Muscle of leg (tissue), 11 donors: ENCODE measurements around the gene UBE2V1. TPM values are rescaled to one million over a fixed set of nuclear protein-coding genes. Genes with fewer than 3 reads are reported as not detected.
"Not testable (repeated sequence)": the region's sequence is repeated elsewhere in the genome, so short reads cannot be mapped to it uniquely, and the experiment has no call there.

ENCODE experiments used
- DNase-seq: peaks from one replicate; pipeline ENCODE4 v3.0.0; 2013
- H3K27ac ChIP-seq: one replicate; pipeline ENCODE4 v1.5.1; 2013; ENCODE audit warnings: mild to moderate bottlenecking, low read length, control low read depth
- H3K27me3 ChIP-seq: one replicate; pipeline ENCODE4 v1.6.1; 2013; ENCODE audit warnings: low read length; ENCODE audit not compliant: control insufficient read depth, insufficient read depth
- H3K36me3 ChIP-seq: one replicate; pipeline ENCODE4 v1.6.1; 2013; ENCODE audit warnings: low read length; ENCODE audit not compliant: control insufficient read depth, insufficient read depth
- H3K4me1 ChIP-seq: one replicate; pipeline ENCODE4 v1.6.1; 2013; ENCODE audit warnings: low read length; ENCODE audit not compliant: control insufficient read depth, insufficient read depth
- H3K4me3 ChIP-seq: one replicate; pipeline ENCODE4 v1.5.1; 2013; ENCODE audit warnings: low read length, control low read depth
- H3K9me3 ChIP-seq: replicated peaks from 2 replicates; pipeline ENCODE4 v1.6.1; 2013; ENCODE audit warnings: low read depth, low read length; ENCODE audit not compliant: control insufficient read depth
- WGBS: methylation state at CpG from one replicate; pipeline ENCODE4 v1.1.5; 2013; ENCODE audit warnings: missing lambda C conversion rate; ENCODE audit not compliant: insufficient coverage; 5-methylcytosine and 5-hydroxymethylcytosine counted together
- polyA plus RNA-seq, 8 donors: library from polyadenylated mRNA; unstranded; fragments of 120-200 nt; gene quantifications; one replicate each; pipeline versions ENCODE4 v1.2.1 to v1.2.3, GENCODE V29; 2013; ENCODE audit warnings: inconsistent platforms in 1 of 8, low replicate concordance in 1 of 8; ENCODE audit not compliant: insufficient read length in 8 of 8, insufficient read depth in 1 of 8
- total RNA-seq: library from RNA; stranded (reverse); fragments of 120-200 nt; gene quantifications from one replicate; pipeline ENCODE4 v1.2.4, GENCODE V29; 2013

Gene UBE2V1
- total and polyA plus RNA-seq, 9 donors, result 43.3 to 131 (median 113) TPM

DNA sequence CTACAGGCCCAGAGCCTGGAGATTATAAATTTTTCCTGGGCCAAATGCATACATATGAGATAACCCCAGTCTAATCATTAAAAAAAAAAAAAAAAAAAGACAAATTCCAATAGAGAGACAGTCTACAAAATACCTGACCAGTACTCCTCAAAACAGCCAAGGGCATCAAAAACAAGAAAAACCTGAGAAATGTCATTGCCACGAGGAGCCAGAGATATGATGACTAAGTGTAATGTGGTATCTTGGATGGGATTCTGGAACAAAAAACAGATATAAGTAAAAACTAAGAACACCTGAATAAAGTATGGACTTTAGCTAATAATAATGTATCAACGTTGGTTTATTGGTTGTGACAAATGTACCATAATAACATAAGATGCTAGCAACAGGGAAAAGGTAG, 24.9 kb downstream of the UBE2V1 start:
- Histone ChIP-seq H3K36me3 (peaks cover 9% of the 10 kb centered on the region), H3K27ac (no peak overlapping the region)

DNA sequence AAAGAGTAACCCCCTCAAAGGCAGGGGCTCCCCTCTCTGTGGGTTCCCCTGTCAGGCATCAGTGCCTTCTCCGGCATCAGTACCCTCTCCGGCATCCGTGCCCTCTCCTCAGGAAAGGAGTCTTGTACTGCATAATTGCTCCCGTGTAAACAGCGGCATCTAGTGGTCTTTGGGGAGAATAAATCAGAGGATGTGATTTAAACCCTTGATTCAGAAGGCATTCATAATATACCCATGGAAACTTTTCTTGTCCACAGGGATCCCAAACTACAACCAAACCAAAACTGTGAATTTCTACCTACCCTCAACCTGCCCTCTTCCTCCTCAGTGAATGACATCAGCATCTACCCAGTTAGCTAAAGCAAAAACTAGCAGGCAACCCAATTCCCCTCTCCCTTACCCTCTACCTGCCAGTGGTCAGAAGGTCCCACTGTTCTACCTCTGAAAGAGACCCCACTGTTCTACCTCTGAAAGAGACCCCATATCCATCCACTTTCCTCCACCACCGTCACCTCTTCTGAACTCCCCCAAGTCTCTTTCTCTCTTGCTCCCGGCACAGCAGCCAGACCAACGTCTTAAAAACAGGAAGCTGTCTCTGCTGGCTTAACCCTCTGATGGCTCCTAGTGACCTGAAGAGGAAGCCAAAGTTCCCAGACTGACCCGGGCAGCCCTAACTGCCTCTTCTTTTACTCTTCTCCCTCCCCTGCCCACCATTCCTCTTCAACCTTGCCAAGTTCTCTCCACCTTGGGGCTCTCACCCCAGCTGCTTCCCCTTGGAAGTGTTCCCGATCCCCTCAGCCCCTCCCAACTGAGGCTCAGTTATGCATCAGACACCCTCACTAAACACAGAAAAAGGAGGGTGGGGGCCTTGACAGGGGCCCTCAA, 27.2 kb downstream of the UBE2V1 start:
- Histone ChIP-seq H3K36me3 (peaks cover 20% of the 10 kb centered on the region), H3K4me3 (peak overlapping the region; percentile 6), H3K4me1 (peaks cover 10% of the 10 kb centered on the region), H3K27me3 (no peaks in the 10 kb centered on the region), H3K27ac (peak overlapping the region; percentile 39), H3K9me3 (no peaks in the 10 kb centered on the region)
- WGBS, result 2% methylated on average over 4 of the region's 10 CpGs
- DNase-seq, result peak; percentile 77

More for the DNA sequence above, 24.9 kb downstream of the UBE2V1 start:
- no peak overlapping the region for H3K4me3 ChIP-seq
- no CpG with 5 or more reads among the region's 2 CpGs for WGBS
- no peak for DNase-seq
- no peaks in the 10 kb centered on the region for H3K9me3 ChIP-seq
- no peaks in the 10 kb centered on the region for H3K27me3 ChIP-seq
- H3K4me1 ChIP-seq, result peaks cover 10% of the 10 kb centered on the region

DNA sequence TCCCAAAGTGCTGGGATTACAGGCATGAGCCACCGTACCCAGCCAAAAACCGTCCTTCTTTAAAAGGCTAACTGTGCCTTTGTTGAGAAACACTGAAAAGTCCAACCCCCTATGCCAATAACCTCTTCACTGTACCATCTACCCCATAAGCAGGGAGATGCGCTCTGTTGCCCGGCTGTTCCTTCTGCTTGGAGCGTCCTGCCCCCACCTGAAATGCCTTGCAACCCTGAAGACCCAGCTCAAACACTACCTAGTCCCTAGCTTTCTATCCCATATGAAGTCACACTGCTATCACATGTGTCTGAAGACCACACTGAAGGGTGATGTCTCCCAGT, 27.8 kb downstream of the UBE2V1 start:
- WGBS, result 87% methylated on average over 5 of the region's 5 CpGs
- H3K27ac ChIP-seq, result no peak overlapping the region

DNA sequence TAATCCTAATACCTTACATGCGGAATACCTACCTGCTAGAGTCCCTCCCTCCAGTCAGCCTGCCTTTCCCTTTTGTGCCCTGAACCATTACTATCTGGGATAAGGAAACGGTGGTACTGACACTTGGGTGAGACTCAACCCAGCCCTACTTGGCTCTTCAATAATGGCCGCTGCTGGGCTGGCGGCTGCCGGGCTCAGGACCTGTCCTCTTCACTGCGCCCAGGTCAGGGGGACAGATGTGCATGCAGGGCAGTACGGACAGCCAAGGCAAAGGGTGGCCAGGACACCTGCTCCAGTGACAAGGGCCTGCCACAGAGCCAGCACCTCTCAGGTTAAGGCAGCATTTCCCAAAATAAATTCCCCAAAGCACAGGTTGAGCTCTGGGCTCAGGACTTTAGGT, 29.9 kb downstream of the UBE2V1 start:
- Histone ChIP-seq H3K36me3 (peaks cover 17% of the 10 kb centered on the region), H3K4me1 (peaks cover 10% of the 10 kb centered on the region), H3K27ac (no peak overlapping the region), H3K4me3 (no peak overlapping the region), H3K9me3 (no peaks in the 10 kb centered on the region), H3K27me3 (no peaks in the 10 kb centered on the region)
- WGBS, result 95% methylated on average over 7 of the region's 7 CpGs
- DNase-seq, result no peak

More for the DNA sequence above, 27.8 kb downstream of the UBE2V1 start:
- Histone ChIP-seq H3K27me3 (no peaks in the 10 kb centered on the region), H3K9me3 (no peaks in the 10 kb centered on the region), H3K4me3 (no peak overlapping the region), H3K4me1 (peaks cover 10% of the 10 kb centered on the region), H3K36me3 (peaks cover 20% of the 10 kb centered on the region)
- no peak for DNase-seq

DNA sequence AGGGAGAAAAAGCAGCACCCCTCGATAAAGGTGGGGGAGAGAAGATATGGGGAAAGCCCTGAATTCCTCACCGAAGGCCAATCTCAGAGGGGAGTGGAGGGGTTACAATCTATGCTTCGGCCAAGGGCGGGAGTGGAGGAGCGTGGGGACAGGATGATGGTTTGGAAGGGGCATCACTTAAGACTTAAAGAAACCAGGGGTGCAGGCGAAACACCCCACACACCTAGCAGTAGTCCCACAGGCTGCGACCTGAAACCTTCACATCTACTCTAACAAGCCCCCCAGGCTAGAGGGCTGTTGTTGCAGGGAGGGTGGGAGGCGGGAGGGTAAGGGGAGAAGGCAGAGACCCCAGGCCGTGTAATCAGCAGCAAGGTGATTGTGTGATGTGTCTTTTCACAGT, 30.9 kb downstream of the UBE2V1 start:
- 93% methylated on average over 2 of the region's 9 CpGs for WGBS
- DNase-seq, H3K9me3 ChIP-seq, H3K4me1 ChIP-seq, H3K27me3 ChIP-seq, H3K27ac ChIP-seq, H3K4me3 ChIP-seq: not testable (repeated sequence)
- peaks cover 17% of the 10 kb centered on the region for H3K36me3 ChIP-seq

DNA sequence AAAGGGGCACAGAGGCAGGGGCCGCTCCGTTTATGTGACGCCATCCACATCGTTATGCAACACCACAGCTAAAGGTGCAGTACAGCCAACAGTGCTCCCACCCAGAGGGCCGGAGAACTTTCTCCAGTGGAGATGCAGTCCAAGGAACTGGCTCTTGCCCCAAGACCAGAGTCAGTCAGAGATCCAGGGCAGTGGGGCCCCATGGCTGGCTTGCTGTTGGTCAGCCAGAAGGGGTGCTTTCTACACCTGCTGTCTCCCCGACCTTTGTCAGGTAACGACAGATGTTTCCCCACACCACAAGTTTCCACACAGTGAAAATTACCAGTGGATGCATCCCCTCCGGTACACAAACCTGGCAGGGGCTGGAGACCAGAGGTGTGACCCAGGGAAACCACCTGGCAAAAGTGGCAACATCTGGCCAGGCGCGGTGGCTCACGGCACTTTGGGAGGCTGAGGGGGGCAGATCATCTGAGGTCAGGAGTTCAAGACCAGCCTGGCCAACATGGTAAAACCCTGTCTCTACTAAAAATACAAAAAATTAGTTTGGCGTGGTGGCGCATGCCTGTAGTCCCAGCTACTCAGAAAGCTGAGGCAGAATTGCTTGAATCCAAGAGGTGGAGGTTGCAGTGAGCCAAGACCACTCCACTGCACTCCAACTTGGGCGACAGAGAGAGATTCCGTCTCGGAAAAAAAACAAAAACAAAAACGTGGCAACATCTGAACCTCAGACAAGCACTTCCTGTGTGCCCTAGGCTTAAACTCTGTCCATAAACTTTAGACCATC, 34.9 kb downstream of the UBE2V1 start:
- Histone ChIP-seq H3K4me3 (no peak overlapping the region), H3K9me3 (no peaks in the 10 kb centered on the region), H3K27me3 (no peaks in the 10 kb centered on the region), H3K4me1 (peaks cover 4% of the 10 kb centered on the region), H3K27ac (no peak overlapping the region), H3K36me3 (peaks cover 14% of the 10 kb centered on the region)
- WGBS, result 65% methylated on average over 12 of the region's 17 CpGs
- DNase-seq, result no peak

DNA sequence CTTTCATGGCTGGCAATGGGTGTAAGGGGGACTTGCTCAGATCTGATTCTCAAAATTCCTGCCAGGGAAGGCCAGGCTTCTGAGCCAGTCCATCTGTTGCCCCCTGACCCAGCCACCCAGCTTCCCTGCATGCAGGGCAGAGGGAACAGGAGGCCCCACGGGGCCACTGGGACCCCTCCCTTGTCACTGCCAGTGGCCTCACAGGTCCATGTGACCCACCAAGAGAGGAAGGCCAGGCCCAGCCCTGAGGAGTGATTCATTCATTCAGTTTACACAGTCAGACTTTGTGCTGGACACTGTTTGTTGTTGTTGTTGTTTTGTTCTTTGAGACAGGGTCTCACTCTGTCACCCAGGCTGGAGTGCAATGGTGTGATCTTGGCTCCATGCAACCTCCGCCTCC, 39.5 kb downstream of the UBE2V1 start:
- WGBS, result 79% methylated on average over 2 of the region's 2 CpGs
- Histone ChIP-seq H3K4me3 (no peak overlapping the region), H3K9me3 (no peaks in the 10 kb centered on the region), H3K4me1 (peaks cover 12% of the 10 kb centered on the region), H3K27ac (no peak overlapping the region), H3K27me3 (no peaks in the 10 kb centered on the region), H3K36me3 (no peaks in the 10 kb centered on the region)
- no peak for DNase-seq

DNA sequence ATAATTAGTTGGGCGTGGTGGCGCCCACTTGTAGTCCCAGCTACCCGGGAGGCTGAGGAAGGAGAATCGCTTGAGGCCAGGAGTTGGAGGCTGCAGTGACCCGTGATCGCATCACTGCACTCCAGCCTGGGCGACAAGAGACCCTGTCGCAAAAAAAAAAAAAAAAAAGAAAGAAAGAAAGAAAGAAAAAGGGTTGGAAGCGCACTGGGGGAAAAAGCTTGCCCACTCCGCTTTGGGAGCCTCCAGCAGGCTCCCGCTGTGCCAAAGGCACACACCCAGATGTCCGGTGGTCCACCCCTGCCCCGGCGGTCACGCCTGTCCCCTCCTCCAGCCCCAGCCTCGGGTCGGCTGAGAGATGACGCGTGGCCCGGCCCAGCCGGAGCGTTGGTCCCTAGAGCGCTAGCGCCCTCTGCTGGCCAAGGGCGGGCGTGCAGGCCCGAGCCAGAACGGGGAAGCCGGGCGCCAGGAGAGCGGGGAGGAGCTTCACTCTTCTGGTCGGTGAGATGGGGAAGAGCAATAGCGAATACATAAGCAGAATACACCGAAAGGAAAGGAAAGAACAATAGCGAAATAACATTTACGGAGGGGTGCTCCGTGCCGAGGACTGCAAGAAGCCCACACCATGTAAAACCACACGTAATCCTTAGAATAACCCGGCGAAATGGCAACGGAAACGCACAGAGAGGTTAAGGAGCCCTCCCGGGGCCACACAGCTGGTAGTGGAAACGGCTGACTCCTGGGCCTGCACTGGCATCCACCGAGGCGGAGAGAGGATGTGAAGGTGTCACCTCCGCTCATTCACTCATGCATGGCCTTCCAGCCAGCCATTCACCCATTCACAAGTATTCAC, 41.7 kb downstream of the UBE2V1 start:
- peak; percentile 92 for DNase-seq
- H3K9me3 ChIP-seq, result no peaks in the 10 kb centered on the region
- peaks cover 12% of the 10 kb centered on the region for H3K4me1 ChIP-seq
- no peaks in the 10 kb centered on the region for H3K27me3 ChIP-seq
- H3K27ac ChIP-seq, result no peak overlapping the region
- 12% methylated on average over 33 of the region's 48 CpGs for WGBS
- H3K4me3 ChIP-seq, result peak overlapping the region; percentile 40
- H3K36me3 ChIP-seq, result no peaks in the 10 kb centered on the region

DNA sequence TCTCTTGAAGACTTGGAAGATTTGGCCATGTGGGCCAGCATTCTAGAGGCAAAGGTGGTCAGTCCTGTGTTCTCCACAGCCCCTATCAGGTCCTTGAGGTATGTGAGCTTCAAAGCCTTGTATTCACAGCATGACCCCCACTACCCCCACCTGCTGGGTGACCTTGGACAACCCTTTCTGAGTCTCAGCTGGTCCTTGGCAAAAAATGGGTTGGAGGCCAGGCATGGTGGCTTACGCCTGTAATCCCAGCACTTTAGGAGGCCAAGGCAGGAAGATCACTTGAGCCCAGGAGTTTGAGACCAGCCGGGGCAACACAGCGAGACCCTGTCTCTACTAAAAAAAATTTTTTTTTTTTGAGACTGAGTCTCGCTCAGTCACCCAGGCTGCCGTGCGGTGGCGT, 42.6 kb downstream of the UBE2V1 start:
- Histone ChIP-seq H3K4me1 (peaks cover 8% of the 10 kb centered on the region), H3K9me3 (no peaks in the 10 kb centered on the region), H3K27ac (no peak overlapping the region), H3K36me3 (no peaks in the 10 kb centered on the region), H3K4me3 (no peak overlapping the region), H3K27me3 (no peaks in the 10 kb centered on the region)
- no peak for DNase-seq
- 98% methylated on average over 5 of the region's 7 CpGs for WGBS
